Measurements from ENCODE around the gene IQGAP2. TPM values are rescaled to one million over a fixed set of nuclear protein-coding genes. Genes with fewer than 3 reads are reported as not detected.

IQGAP2 gene
- total and polyA plus RNA-seq, 9 of the 15 experiments (the other 6 are each of a cell fraction or from before 2014, with no cell fraction given): 8.7 to 23.2 (median 17.4) TPM

DNA sequence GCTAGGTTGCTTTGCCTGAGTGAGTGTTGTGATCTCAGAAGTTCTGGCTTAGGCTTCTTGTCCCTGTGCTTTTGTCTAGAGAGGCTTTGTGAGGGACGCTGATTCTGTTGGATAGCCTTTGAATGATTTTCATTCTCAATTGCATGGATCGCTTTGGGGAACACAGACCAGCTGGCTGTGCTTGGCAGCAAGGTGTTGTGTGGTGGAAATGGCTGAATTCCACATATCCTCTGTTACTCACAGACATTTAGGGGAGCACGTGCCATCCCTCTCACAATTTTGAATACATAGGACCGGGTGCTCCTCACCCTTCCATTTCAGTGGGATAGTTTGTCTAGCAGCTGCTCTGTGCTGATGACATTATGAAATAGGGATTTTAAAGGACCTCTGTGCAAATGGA lies 76.2 kb downstream of the IQGAP2 start:
- H3K36me3 ChIP-seq (ENCODE audit: control insufficient read depth, insufficient read depth, low read length): no peaks in the 10 kb centered on the region; the same call in 2 of the 3 replicates
- H2AFZ ChIP-seq (ENCODE audit: low read depth, low read length): no peak overlapping the region
- no peaks in the 10 kb centered on the region for H3K27me3 ChIP-seq (ENCODE audit: control insufficient read depth in 2 of 2, insufficient read depth in 2 of 2, low read length in 2 of 2)
- no peak overlapping the region for H3K4me3 ChIP-seq
- no peaks in the 10 kb centered on the region; the same call in 1 of the 3 replicates for H3K79me2 ChIP-seq (ENCODE audit: control insufficient read depth, insufficient read depth, low read length)
- no peak overlapping the region for H3K9ac ChIP-seq (ENCODE audit: insufficient read depth in 1 of 2, low read depth in 2 of 2, low read length in 2 of 2)
- no peak overlapping the region; the same call in 2 of the 3 replicates for H3K27ac ChIP-seq (ENCODE audit: extremely low read depth, low read depth, low read length)
- CTCF ChIA-PET (ENCODE audit: low intra/inter-chr PET ratio): no interaction called here
- no peak for TF ChIP-seq MXI1 (IDR thresholded peaks at IDR 0.05; ENCODE audit: low read depth, low read length)
- TF ChIP-seq DLX4 (CRISPR knock-in tag; IDR thresholded peaks at IDR 0.05): no peak
- TF ChIP-seq RUNX1 (IDR thresholded peaks at IDR 0.05; ENCODE audit: low read depth): no peak
- no peak for TF ChIP-seq TFAM (CRISPR knock-in tag; conservative IDR thresholded peaks at IDR 0.05)
- DNase-seq (ENCODE audit: extremely low read depth in 1 of 4, low spot score in 3 of 4): no peak
- 69% methylated on average over 4 of the region's 4 CpGs for WGBS (ENCODE audit: insufficient coverage, low coverage, missing lambda C conversion rate)
- ATAC-seq: no peak
- no peaks in the 10 kb centered on the region for H4K20me1 ChIP-seq (replicated peaks; ENCODE audit: control insufficient read depth, insufficient read depth, low read length)
- H3K4me2 ChIP-seq (ENCODE audit: insufficient read depth, low read length): peak overlapping the region; percentile 7; the same call in 1 of the 2 replicates
- no TSS peak for BruUV-seq (replicated peaks)
- H3K9me3 ChIP-seq (replicated peaks; ENCODE audit: control insufficient read depth, insufficient read depth, low read depth, low read length): no peaks in the 10 kb centered on the region
- POLR2A ChIA-PET: interaction anchor here (0.6 to 1.9 kb wide), 3 partner anchors 9 to 277 kb away, joined by 3 to 6 read pairs (median 6); no protein-coding TSS in a partner anchor
- in situ Hi-C loops (cut with MboI): no loop called here
- FAIRE-seq: no peak
- H3K9me1 ChIP-seq (ENCODE audit: control insufficient read depth, insufficient read depth, low read length): no peaks in the 10 kb centered on the region
- peaks cover 12 to 40% of the 10 kb centered on the region in 2 experiments; a peak in 3 of 5 replicates for H3K4me1 ChIP-seq (replicated peaks in 1 of 2; ENCODE audit: control insufficient read depth in 2 of 2, insufficient read depth in 2 of 2, low read length in 2 of 2)
- intact Hi-C loops (cut with micrococcal nuclease): no loop called here
